NCI-H2107 (cell line): ENCODE results near the gene TEX28.
"Not testable (repeated sequence)": the region's sequence is repeated elsewhere in the genome, so short reads cannot be mapped to it uniquely, and the experiment has no call there.

Source experiments
- DNase-seq: peaks from one replicate; lab custom pipeline; 2025; lab: John Stamatoyannopoulos, UW

The TEX28 gene

DNA sequence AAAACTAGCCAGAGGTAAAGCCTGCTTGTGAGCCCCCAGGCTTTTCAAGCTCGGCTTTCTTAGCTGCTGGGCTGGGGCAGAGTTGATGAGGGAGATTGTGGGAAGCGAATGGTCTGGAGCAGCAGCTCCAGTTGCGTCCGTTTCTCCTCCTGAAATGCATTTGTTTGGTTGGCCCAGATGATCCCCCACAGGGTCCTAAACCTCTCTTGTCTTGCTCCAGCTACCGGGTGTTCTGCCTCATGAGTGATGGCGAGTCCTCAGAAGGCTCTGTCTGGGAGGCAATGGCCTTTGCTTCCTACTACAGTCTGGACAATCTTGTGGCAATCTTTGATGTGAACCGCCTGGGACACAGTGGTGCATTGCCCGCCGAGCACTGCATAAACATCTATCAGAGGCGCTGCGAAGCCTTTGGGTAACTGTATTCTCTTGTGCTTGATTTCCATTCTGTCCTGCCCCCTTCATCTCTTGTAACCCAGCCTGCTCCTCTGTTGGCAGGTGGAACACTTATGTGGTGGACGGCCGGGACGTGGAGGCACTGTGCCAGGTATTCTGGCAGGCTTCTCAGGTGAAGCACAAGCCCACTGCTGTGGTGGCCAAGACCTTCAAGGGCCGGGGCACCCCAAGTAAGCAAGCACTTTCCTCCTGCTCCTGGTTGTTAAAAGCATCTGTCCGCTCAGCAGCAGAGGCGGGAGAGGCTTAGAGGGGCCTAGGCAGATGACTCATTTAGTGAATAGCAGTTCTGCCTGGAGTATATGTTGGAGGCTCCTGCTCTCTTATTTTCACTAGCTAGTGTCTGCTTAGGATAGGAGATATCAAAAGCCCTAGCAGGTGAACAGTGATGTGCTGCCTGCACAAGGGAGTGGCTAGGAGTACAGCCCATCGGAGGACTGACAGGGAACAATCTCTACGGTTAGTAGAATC lies 16.0 kb upstream of the TEX28 start:
- no peak for DNase-seq

- DNase-seq = no peak
These were observed 14.3 kb upstream of the TEX28 start for GRCh38 chrX:154309041-154309775.

GRCh38 chrX:154308108-154308946 lies 13.4 kb upstream of the TEX28 start:
- DNase-seq = no peak

DNA sequence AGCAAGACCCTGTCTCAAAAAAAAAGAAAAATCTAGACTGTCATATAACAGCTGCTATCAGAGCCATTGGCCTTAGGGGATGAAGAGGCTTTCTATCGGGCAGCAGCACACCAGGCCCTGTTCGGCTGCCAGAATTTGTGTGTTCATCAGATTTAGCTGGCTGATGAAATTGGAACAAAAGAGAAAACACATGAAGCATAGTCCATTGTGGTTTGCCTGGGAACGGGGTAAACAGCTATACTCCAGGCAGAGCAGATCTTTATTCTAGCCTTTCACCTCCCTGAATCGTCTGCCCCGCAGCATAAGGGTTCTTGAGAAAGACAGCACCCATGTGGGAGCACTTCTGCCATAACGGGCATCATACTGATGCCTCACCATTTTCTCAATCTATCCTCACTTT lies 12.3 kb upstream of the TEX28 start:
- DNase-seq = no peak

DNA sequence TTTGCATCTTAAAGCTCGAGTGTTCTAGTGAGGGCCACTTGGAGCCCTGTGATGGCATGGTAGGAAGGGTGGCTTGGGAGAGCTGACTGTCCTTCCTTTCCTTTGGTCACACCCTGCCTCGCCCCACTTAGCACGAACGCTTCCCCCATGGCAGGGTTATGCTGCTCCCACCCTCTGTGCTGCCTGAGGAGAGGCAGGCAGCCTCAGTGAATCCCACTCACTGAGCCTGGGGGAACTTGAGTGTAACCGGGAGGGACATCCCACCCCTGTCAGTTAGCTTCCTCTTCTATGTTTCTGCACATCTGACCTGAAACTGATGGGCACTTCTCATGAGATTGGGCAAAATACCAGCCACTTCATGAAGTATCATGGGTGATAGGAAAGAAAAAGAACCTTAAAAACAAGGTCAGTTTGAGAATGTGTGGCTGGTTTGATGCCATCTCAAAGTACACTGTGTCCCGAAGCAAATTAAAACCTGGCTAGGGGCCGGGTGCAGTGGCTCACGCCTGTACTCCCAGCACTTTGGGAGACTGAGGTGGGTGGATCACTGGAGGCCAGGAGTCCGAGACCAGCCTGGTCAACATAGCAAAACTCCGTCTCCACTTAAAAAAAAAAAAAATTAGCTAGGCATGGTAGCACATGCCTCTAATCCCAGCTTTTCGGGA lies 10.7 kb upstream of the TEX28 start:
- DNase-seq = no peak

GRCh38 chrX:154304846-154305245 lies 9.9 kb upstream of the TEX28 start:
- no peak for DNase-seq

DNA sequence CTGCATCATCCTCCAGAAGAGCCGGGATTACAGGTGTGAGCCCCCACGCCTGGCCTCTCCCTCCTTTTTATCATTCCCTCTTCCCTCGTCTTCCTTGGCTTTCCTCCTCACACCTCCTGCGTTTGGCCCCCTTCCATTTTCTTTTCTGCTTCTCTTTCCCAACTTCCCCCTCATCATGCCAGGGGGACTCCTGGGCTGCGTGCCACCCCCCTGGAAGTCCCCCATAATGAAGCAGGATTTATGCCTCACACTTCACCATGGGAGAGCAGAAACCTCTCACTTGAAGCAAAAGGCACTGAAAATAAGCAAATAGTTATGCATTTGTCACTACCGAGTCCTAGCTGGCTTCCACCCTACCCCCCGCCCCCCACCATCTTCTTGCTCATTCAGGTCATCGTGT lies 8.6 kb upstream of the TEX28 start:
- no peak for DNase-seq

- DNase-seq = not testable (repeated sequence)
These were observed 8.1 kb upstream of the TEX28 start for GRCh38 chrX:154302998-154303397.

GRCh38 chrX:154300816-154301215 lies 5.9 kb upstream of the TEX28 start:
- no peak for DNase-seq

GRCh38 chrX:154298312-154298711 lies 3.4 kb upstream of the TEX28 start:
- no peak for DNase-seq

DNA sequence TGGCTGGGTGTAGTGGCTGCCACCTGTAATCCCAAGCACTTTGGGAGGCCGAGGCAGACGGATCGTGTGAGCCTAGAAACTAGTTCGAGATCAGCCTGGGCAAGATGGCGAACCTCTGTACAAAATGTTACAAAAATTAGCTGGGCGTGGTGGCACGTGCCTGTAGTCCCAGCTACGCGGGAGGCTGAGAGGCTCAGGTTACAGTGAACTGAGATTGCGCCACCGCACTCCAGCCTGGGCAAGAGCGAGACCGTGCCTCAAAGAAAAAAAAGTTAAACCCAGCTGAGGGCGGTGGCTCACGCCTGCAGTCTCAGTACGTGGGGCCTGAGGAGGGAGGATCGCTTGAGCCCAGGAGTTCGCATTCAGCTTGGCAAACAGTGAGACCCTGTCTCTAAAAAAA lies 1.8 kb upstream of the TEX28 start:
- DNase-seq = no peak

DNA sequence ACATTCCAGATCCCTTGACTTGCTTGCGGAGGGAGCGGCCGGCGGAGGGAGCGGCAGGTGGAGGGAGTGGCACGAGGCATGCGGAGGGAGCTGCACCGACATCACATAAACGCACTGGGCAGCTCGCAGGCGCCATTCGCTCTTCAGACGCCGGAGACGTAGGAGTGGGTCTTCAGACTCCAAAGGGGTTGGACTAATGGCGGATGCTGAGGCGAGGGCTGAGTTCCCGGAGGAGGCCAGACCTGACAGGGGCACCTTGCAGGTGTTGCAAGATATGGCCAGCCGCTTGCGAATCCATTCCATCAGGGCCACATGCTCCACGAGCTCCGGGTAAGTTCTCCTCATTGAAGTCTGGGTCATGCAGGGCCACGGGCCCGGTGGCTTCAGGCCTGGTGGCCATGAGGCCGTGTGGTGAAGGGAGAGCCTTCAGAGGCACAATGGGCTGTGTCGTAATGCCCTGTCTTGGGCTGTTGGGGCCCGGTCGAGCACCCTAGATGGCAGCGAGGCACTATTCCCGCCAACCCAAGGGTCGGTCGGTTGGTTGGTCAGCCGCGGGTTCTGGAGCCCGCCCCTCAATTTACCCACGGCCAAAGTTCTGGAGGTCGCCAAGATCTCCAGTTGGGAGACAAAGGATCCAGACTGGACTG lies 863 bp upstream of the TEX28 start, which contains the start of gene TKTL1:
TKTL1 (plus strand) TSS at position 132 of the 647 bp plus-strand sequence; CDS start at position 197, 65 bp downstream.
- DNase-seq = no peak

DNA sequence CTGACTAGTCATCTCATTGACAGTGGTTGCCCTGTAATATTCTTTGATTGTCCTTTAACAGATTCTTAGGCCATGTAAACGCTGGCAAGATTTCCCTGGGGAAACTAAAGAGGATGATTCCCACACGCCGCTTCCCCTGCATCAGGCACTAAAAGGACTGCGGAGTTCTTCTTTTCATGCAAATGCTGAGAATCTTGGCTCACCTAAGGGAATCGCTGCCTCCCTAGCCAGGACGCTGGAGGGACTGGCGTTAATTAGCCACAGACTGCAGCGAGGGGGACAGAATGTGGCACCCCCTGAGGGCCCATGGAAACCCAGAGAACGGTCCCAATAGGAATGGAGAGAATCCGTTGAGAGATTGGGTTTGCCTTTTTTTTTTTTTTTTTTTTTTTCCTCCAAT lies 8.5 kb downstream of the TEX28 start:
- DNase-seq = not testable (repeated sequence)

DNA sequence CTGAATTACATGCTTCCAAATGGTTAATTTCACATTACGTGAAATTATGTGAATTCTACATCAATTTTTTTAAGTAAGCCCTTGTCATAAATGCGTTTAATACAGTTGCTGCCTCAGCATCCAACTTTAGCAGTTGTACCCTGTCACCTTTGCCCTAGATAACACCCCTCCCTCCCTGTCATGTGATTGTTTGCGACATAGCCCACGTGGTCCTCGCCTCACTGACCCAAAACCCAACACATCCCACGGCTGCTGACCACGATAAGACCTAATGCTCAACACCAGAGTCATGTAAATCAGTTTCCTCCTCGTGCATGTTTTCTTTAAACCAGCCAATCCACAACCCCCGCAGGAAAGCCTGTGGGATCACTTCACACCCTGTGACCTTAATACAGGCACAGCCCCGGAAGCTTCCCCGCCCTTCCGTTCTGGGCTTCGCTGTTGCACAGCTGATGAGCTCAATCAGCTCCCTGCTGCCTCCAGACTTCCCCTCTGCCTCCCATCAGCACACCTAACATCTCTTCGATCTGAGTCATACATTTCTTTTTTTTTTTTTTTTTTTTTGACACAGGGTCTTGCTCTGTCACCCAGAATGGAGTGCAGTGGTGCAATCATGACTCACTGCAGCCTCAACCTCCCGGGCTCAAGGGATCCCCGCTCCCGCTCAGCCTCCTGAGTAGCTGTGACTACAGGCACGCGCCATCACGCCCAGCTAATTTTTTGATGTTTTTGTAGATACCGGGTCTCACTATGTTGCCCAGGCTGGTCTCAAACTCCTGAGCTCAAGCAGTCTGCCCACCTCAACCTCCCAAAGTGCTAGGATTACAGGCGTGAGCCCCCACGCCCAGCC lies 10.2 kb downstream of the TEX28 start:
- DNase-seq = not testable (repeated sequence)

DNA sequence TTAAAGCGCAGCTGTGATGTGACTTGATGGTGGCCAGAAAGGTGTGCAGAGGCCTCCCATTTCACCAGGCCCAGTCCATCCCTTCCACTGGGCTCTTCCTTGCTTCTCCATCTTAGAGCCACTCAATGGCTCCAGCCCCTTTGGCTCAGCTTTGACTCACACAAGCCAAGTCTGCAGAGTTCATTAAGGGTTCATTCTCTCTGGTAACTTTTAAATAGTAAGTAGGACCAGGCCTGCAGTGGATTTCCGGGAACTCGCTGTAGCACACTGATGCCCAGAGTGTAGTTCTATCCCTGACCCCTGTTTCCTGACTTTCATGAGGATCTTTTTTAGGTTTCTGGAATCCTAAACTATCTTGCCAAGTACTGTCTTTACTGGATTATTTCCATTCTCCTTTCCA lies 25.7 kb downstream of the TEX28 start:
- DNase-seq = not testable (repeated sequence)

DNA sequence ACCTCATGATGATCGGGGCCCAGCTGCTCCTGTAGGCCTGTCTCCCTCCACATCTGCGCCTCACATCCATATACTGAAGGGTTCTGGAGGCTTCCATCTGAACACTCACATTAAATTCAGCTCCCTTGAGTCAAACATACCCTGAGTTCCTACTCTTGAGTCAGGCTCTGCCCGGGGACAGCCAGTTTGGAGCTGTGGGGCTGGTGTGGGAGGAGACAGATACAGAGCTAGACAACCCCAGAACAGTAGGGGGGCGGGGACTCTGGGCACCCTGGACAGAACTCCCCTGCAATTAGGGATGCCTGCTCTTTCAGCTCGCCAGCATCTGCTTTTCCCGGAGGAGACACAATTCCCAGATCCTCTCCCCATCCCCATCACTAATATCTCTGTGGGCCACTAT lies 31.9 kb downstream of the TEX28 start:
- not testable (repeated sequence) for DNase-seq

- DNase-seq = not testable (repeated sequence)
These were observed 36.2 kb downstream of the TEX28 start for GRCh38 chrX:154258711-154259110.

- DNase-seq = not testable (repeated sequence)
These were observed 37.6 kb downstream of the TEX28 start, which contains the start of gene OPN1MW3 for GRCh38 chrX:154257282-154257681. TSS of gene OPN1MW3 (plus strand) at chrX:154257582. CDS start at chrX:154257620, 38 bp downstream.

DNA sequence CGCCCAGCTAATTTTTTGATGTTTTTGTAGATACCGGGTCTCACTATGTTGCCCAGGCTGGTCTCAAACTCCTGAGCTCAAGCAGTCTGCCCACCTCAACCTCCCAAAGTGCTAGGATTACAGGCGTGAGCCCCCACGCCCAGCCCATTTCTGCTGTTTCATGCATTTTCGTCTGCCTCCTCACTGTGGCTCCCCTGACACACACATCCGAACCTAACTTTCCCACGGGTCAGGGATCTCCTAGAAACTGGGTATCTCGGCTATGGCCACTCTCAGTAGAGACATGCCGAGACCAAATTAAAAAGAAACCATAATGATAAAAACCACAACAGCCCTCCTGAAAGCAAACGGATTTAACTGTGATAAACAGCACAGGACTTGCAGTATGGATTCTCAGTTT lies 46.8 kb downstream of the TEX28 start:
- not testable (repeated sequence) for DNase-seq
